ENCODE results near the gene ACSM2B. TPM values are rescaled to one million over a fixed set of nuclear protein-coding genes. Genes with fewer than 3 reads are reported as not detected.

Gene ACSM2B
- total RNA-seq, 1 donor from 2014 or later, result not detected

GRCh38 chr16:20620003-20620402 lies 43.8 kb upstream of the ACSM2B start:
- Histone ChIP-seq H3K9ac (ENCODE audit: low read length) (no peak overlapping the region), H3K79me2 (ENCODE audit: insufficient read depth, low read length) (no peaks in the 10 kb centered on the region), H4K20me1 (ENCODE audit: insufficient read depth, low read length) (no peaks in the 10 kb centered on the region), H3K4me1 (ENCODE audit: insufficient read depth, low read length) (no peaks in the 10 kb centered on the region), H3K4me3 (ENCODE audit: insufficient read depth, low read depth, low read length) (no peak overlapping the region), H3K27me3 (ENCODE audit: insufficient read depth, low read length) (no peaks in the 10 kb centered on the region), H3K27ac (ENCODE audit: low read depth, low read length) (no peak overlapping the region), H3K9me3 (ENCODE audit: insufficient read depth, low read depth, low read length) (peaks cover 4% of the 10 kb centered on the region), H3K36me3 (ENCODE audit: insufficient read depth, low read length) (no peaks in the 10 kb centered on the region), H3K4me2 (ENCODE audit: low read length) (no peak overlapping the region), H2AFZ (ENCODE audit: low read depth, low read length) (no peak overlapping the region)
- H3K27me3 Mint-ChIP-seq (ENCODE audit: low read depth, unreplicated experiment), result peaks cover 17% of the 10 kb centered on the region
- no peak overlapping the region for H3K27ac Mint-ChIP-seq (ENCODE audit: unreplicated experiment)
- H3K4me1 Mint-ChIP-seq (ENCODE audit: low read depth, unreplicated experiment), result no peaks in the 10 kb centered on the region
- FAIRE-seq, result no peak
- TF ChIP-seq EZH2 (IDR thresholded peaks at IDR 0.05; ENCODE audit: insufficient read depth, low read length), result no peak
- no peak for TF ChIP-seq CTCF (IDR thresholded peaks at IDR 0.05; ENCODE audit: insufficient read depth, low read depth, low read length)
- DNase-seq (ENCODE audit: low read depth), result no peak
- no peaks in the 10 kb centered on the region for H3K9me3 Mint-ChIP-seq (ENCODE audit: unreplicated experiment)
- no peak overlapping the region for H3K4me3 Mint-ChIP-seq (ENCODE audit: unreplicated experiment)
- no peaks in the 10 kb centered on the region for H3K36me3 Mint-ChIP-seq (ENCODE audit: low read depth, unreplicated experiment)

GRCh38 chr16:20617271-20617670 lies 41.1 kb upstream of the ACSM2B start:
- Mint-ChIP-seq H3K4me3 (ENCODE audit: unreplicated experiment) (no peak overlapping the region), H3K4me1 (ENCODE audit: low read depth, unreplicated experiment) (no peaks in the 10 kb centered on the region), H3K36me3 (ENCODE audit: low read depth, unreplicated experiment) (peaks cover 1% of the 10 kb centered on the region), H3K27ac (ENCODE audit: unreplicated experiment) (no peak overlapping the region), H3K27me3 (ENCODE audit: low read depth, unreplicated experiment) (peaks cover 43% of the 10 kb centered on the region), H3K9me3 (ENCODE audit: unreplicated experiment) (no peaks in the 10 kb centered on the region)
- DNase-seq (ENCODE audit: low read depth) (no peak), FAIRE-seq (no peak)
- Histone ChIP-seq H3K4me2 (ENCODE audit: low read length) (no peak overlapping the region), H3K9ac (ENCODE audit: low read length) (no peak overlapping the region), H3K27ac (ENCODE audit: low read depth, low read length) (no peak overlapping the region), H3K4me1 (ENCODE audit: insufficient read depth, low read length) (no peaks in the 10 kb centered on the region), H3K4me3 (ENCODE audit: insufficient read depth, low read depth, low read length) (no peak overlapping the region), H3K9me3 (ENCODE audit: insufficient read depth, low read depth, low read length) (no peaks in the 10 kb centered on the region), H2AFZ (ENCODE audit: low read depth, low read length) (no peak overlapping the region), H3K27me3 (ENCODE audit: insufficient read depth, low read length) (no peaks in the 10 kb centered on the region), H3K79me2 (ENCODE audit: insufficient read depth, low read length) (no peaks in the 10 kb centered on the region), H4K20me1 (ENCODE audit: insufficient read depth, low read length) (no peaks in the 10 kb centered on the region), H3K36me3 (ENCODE audit: insufficient read depth, low read length) (no peaks in the 10 kb centered on the region)
- TF ChIP-seq CTCF (IDR thresholded peaks at IDR 0.05; ENCODE audit: insufficient read depth, low read depth, low read length) (no peak), EZH2 (IDR thresholded peaks at IDR 0.05; ENCODE audit: insufficient read depth, low read length) (no peak)

- H3K9ac ChIP-seq (ENCODE audit: low read length), result no peak overlapping the region
- Mint-ChIP-seq H3K4me1 (ENCODE audit: low read depth, unreplicated experiment) (no peaks in the 10 kb centered on the region), H3K36me3 (ENCODE audit: low read depth, unreplicated experiment) (peaks cover 1% of the 10 kb centered on the region), H3K9me3 (ENCODE audit: unreplicated experiment) (peaks cover 3% of the 10 kb centered on the region), H3K27ac (ENCODE audit: unreplicated experiment) (no peak overlapping the region), H3K4me3 (ENCODE audit: unreplicated experiment) (no peak overlapping the region), H3K27me3 (ENCODE audit: low read depth, unreplicated experiment) (peaks cover 62% of the 10 kb centered on the region)
- H3K9me3 ChIP-seq (ENCODE audit: insufficient read depth, low read depth, low read length), result peaks cover 3% of the 10 kb centered on the region
- no peaks in the 10 kb centered on the region for H3K79me2 ChIP-seq (ENCODE audit: insufficient read depth, low read length)
- no peak overlapping the region for H3K27ac ChIP-seq (ENCODE audit: low read depth, low read length)
- H3K4me1 ChIP-seq (ENCODE audit: insufficient read depth, low read length), result no peaks in the 10 kb centered on the region
- no peaks in the 10 kb centered on the region for H3K27me3 ChIP-seq (ENCODE audit: insufficient read depth, low read length)
- H3K4me2 ChIP-seq (ENCODE audit: low read length), result no peak overlapping the region
- TF ChIP-seq EZH2 (IDR thresholded peaks at IDR 0.05; ENCODE audit: insufficient read depth, low read length) (no peak), CTCF (IDR thresholded peaks at IDR 0.05; ENCODE audit: insufficient read depth, low read depth, low read length) (no peak)
- H3K36me3 ChIP-seq (ENCODE audit: insufficient read depth, low read length), result no peaks in the 10 kb centered on the region
- FAIRE-seq (no peak), DNase-seq (ENCODE audit: low read depth) (no peak)
- H4K20me1 ChIP-seq (ENCODE audit: insufficient read depth, low read length), result no peaks in the 10 kb centered on the region
- H3K4me3 ChIP-seq (ENCODE audit: insufficient read depth, low read depth, low read length), result no peak overlapping the region
- H2AFZ ChIP-seq (ENCODE audit: low read depth, low read length), result no peak overlapping the region
These were observed 38.3 kb upstream of the ACSM2B start for GRCh38 chr16:20614186-20615141.
